Measurements from ENCODE around the gene FLAD1. TPM values are rescaled to one million over a fixed set of nuclear protein-coding genes. Genes with fewer than 3 reads are reported as not detected.
"Not testable (repeated sequence)": the region's sequence is repeated elsewhere in the genome, so short reads cannot be mapped to it uniquely, and the experiment has no call there.

FLAD1 gene
- total RNA-seq, 1 donor from 2014 or later = 41.9 TPM

- TF ChIP-seq CTCF (conservative IDR thresholded peaks at IDR 0.05; ENCODE audit: low read depth, low read length) = no peak
- peak; percentile 71 for DNase-seq (ENCODE audit: low read depth)
- peak overlapping the region; percentile 80 for H3K4me3 ChIP-seq (ENCODE audit: low read depth, low read length)
These were observed 8.2 kb upstream of the FLAD1 start for GRCh38 chr1:154974808-154975408.

- peak overlapping the region; percentile 80 for H3K4me3 ChIP-seq (ENCODE audit: low read depth, low read length)
- TF ChIP-seq CTCF (conservative IDR thresholded peaks at IDR 0.05; ENCODE audit: low read depth, low read length) = no peak
- no peak for DNase-seq (ENCODE audit: low read depth)
These were observed 7.6 kb upstream of the FLAD1 start for GRCh38 chr1:154975409-154976059.

- not testable (repeated sequence) for DNase-seq (ENCODE audit: low read depth); H3K4me3 ChIP-seq (ENCODE audit: low read depth, low read length)
These were observed 5.4 kb upstream of the FLAD1 start for GRCh38 chr1:154977762-154978161.

- no peak for DNase-seq (ENCODE audit: low read depth)
- no peak for TF ChIP-seq CTCF (conservative IDR thresholded peaks at IDR 0.05; ENCODE audit: low read depth, low read length)
These were observed 4.8 kb upstream of the FLAD1 start for GRCh38 chr1:154978360-154978759.

GRCh38 chr1:154982341-154982740, 803 bp upstream of the FLAD1 start:
- DNase-seq (ENCODE audit: low read depth) = no peak
- H3K4me3 ChIP-seq (ENCODE audit: low read depth, low read length) = peak overlapping the region; percentile 77
- no peak for TF ChIP-seq CTCF (conservative IDR thresholded peaks at IDR 0.05; ENCODE audit: low read depth, low read length)

More at GRCh38 chr1:154978360-154978759, 4.8 kb upstream of the FLAD1 start:
- no peak overlapping the region for H3K4me3 ChIP-seq (ENCODE audit: low read depth, low read length)

GRCh38 chr1:154983776-154984466, 777 bp downstream of the FLAD1 start:
- DNase-seq (ENCODE audit: low read depth) = no peak
- TF ChIP-seq CTCF (conservative IDR thresholded peaks at IDR 0.05; ENCODE audit: low read depth, low read length) = no peak
- H3K4me3 ChIP-seq (ENCODE audit: low read depth, low read length) = peak overlapping the region; percentile 77

- DNase-seq (ENCODE audit: low read depth); H3K4me3 ChIP-seq (ENCODE audit: low read depth, low read length): not testable (repeated sequence)
These were observed 3.6 kb downstream of the FLAD1 start for GRCh38 chr1:154986736-154987135.

GRCh38 chr1:154987326-154987725, 4.2 kb downstream of the FLAD1 start:
- TF ChIP-seq CTCF (conservative IDR thresholded peaks at IDR 0.05; ENCODE audit: low read depth, low read length) = no peak
- no peak overlapping the region for H3K4me3 ChIP-seq (ENCODE audit: low read depth, low read length)
- DNase-seq (ENCODE audit: low read depth) = no peak
